Right renal cortex interstitium (tissue), 3 donors: ENCODE data around the gene ME3. TPM values are rescaled to one million over a fixed set of nuclear protein-coding genes. Genes with fewer than 3 reads are reported as not detected.
"Not testable (repeated sequence)": the region's sequence is repeated elsewhere in the genome, so short reads cannot be mapped to it uniquely, and the experiment has no call there.

ENCODE experiments used
- DNase-seq, 3 donors: peaks; one replicate each; pipeline ENCODE4 v3.0.0-alpha.2; 2013; ENCODE audit warnings: low read depth in 3 of 3, low spot score in 2 of 3
- polyA plus RNA-seq, 3 donors: library from polyadenylated mRNA; unstranded; fragments of 120-200 nt; gene quantifications; one replicate each; pipeline ENCODE4 v1.2.1, GENCODE V29; 2013; ENCODE audit not compliant: insufficient read length in 3 of 3

Gene ME3
- polyA plus RNA-seq, 3 donors, result 30.9 to 36.0 (median 31.7) TPM

- no peak for DNase-seq
Observed at GRCh38 chr11:86666193-86666592, 6.2 kb downstream of the ME3 start.

GRCh38 chr11:86664930-86665329, 7.5 kb downstream of the ME3 start:
- DNase-seq, result no peak

GRCh38 chr11:86663761-86664160, 8.7 kb downstream of the ME3 start:
- no peak for DNase-seq

GRCh38 chr11:86663291-86663690, 9.1 kb downstream of the ME3 start:
- DNase-seq, result no peak

- DNase-seq, result no peak
Observed at GRCh38 chr11:86660736-86661135, 11.7 kb downstream of the ME3 start.

GRCh38 chr11:86660088-86660487, 12.3 kb downstream of the ME3 start:
- no peak for DNase-seq

- no peak for DNase-seq
Observed at GRCh38 chr11:86658534-86658933, 13.9 kb downstream of the ME3 start.

GRCh38 chr11:86645212-86645611, 27.2 kb downstream of the ME3 start:
- DNase-seq, result not testable (repeated sequence)

GRCh38 chr11:86644291-86644690, 28.1 kb downstream of the ME3 start:
- no peak for DNase-seq

GRCh38 chr11:86641537-86642261, 30.7 kb downstream of the ME3 start:
- no peak for DNase-seq

GRCh38 chr11:86639137-86639536, 33.3 kb downstream of the ME3 start:
- no peak for DNase-seq

GRCh38 chr11:86638673-86639072, 33.7 kb downstream of the ME3 start:
- no peak for DNase-seq

GRCh38 chr11:86637988-86638387, 34.4 kb downstream of the ME3 start:
- no peak for DNase-seq

- DNase-seq, result no peak
Observed at GRCh38 chr11:86636275-86636674, 36.1 kb downstream of the ME3 start.

GRCh38 chr11:86632499-86633269, 39.7 kb downstream of the ME3 start:
- DNase-seq, result no peak

- no peak for DNase-seq
Observed at GRCh38 chr11:86630229-86630981, 42.0 kb downstream of the ME3 start.

GRCh38 chr11:86629045-86629706, 43.2 kb downstream of the ME3 start:
- no peak for DNase-seq

GRCh38 chr11:86627776-86628455, 44.5 kb downstream of the ME3 start:
- DNase-seq, result no peak

GRCh38 chr11:86625981-86626380, 46.4 kb downstream of the ME3 start:
- DNase-seq, result no peak

- no peak for DNase-seq
Observed at GRCh38 chr11:86625544-86625943, 46.9 kb downstream of the ME3 start.
